Peyer's patch (tissue), 4 donors: ENCODE results near the gene CCK.

ENCODE experiments used
- CTCF ChIP-seq, 6 experiments: fragments of 450-650 bp in 4 of 6; fragments of 200-600 bp in 2 of 6; sonication (generic) in 1 of 6; IDR thresholded peaks; one replicate each; pipeline ENCODE4 v1.5.1; 2017 to 2019; ENCODE audit warnings: antibody characterized with exemption in 6 of 6, mild to moderate bottlenecking in 3 of 6, moderate library complexity in 1 of 6
- POLR2A ChIP-seq, 2 donors: fragments of 450-650 bp; IDR thresholded peaks; one replicate each; pipeline ENCODE4 v1.5.1; 2017; ENCODE audit warnings: antibody characterized with exemption in 2 of 2, mild to moderate bottlenecking in 2 of 2, moderate library complexity in 2 of 2

GRCh38 chr3:42267878-42268277, 1.9 kb upstream of the CCK start:
- TF ChIP-seq CTCF (IDR thresholded peaks at IDR 0.05) (no peak), POLR2A (IDR thresholded peaks at IDR 0.05) (no peak)
